HepG2 (cell line): ENCODE data around the gene ARHGEF12. TPM values are rescaled to one million over a fixed set of nuclear protein-coding genes. Genes with fewer than 3 reads are reported as not detected.
A peak's percentile ranks its signal among the peaks of the same experiment; 100 is the strongest.

Experiments
- CCDC6 ChIP-seq: sonication (generic); formaldehyde crosslinking; IDR thresholded peaks from 2 replicates; pipeline ENCODE4 v1.8.1; 2022; ENCODE audit warnings: mild to moderate bottlenecking, missing genetic modification reagents, moderate library complexity
- GLI4 ChIP-seq: sonication (generic); formaldehyde crosslinking; IDR thresholded peaks from 2 replicates; pipeline ENCODE4 v1.5.1; 2020; ENCODE audit warnings: missing genetic modification reagents, mild to moderate bottlenecking, moderate library complexity, borderline replicate concordance
- GZF1 ChIP-seq: sonication (generic); formaldehyde crosslinking; IDR thresholded peaks from 2 replicates; pipeline ENCODE4 v1.5.1; 2020; ENCODE audit warnings: mild to moderate bottlenecking, missing genetic modification reagents
- JARID2 ChIP-seq: sonication (generic); formaldehyde crosslinking; IDR thresholded peaks from 2 replicates; pipeline ENCODE4 v1.8.1; 2023; ENCODE audit warnings: missing genetic modification reagents, inconsistent platforms; ENCODE audit not compliant: insufficient replicate concordance
- NFYC ChIP-seq: IDR thresholded peaks from 2 replicates; pipeline ENCODE4 v1.6.1; 2016; ENCODE audit warnings: missing genetic modification reagents, missing compliant biosample characterization
- PRMT3 ChIP-seq: sonication (generic); formaldehyde crosslinking; IDR thresholded peaks from 2 replicates; pipeline ENCODE4 v1.8.1; 2022; ENCODE audit warnings: low read depth, mild to moderate bottlenecking, moderate library complexity, missing genetic modification reagents, borderline replicate concordance
- SAP130 ChIP-seq: IDR thresholded peaks from 2 replicates; pipeline ENCODE4 v1.6.1; 2016; ENCODE audit warnings: low read depth
- ZNF136 ChIP-seq: sonication (generic); formaldehyde crosslinking; IDR thresholded peaks from 2 replicates; pipeline ENCODE4 v1.8.1; 2022; ENCODE audit warnings: low read depth, mild to moderate bottlenecking, moderate library complexity, missing genetic modification reagents
- ZNF292 ChIP-seq: sonication (generic); formaldehyde crosslinking; IDR thresholded peaks from 2 replicates; pipeline ENCODE4 v1.8.1; 2022; ENCODE audit warnings: mild to moderate bottlenecking, low read depth, missing genetic modification reagents, borderline replicate concordance
- ZNF367 ChIP-seq: sonication (generic); formaldehyde crosslinking; IDR thresholded peaks from 2 replicates; pipeline ENCODE4 v1.4.0; 2020; ENCODE audit warnings: missing genetic modification reagents, borderline replicate concordance
- polyA plus RNA-seq, 8 experiments: library from polyadenylated mRNA; depleted of rRNA in 3 of 8; stranded (reverse) in 7 of 8; unstranded in 1 of 8; fragments of >200 nt; fragmentation: Illumina TruSeq in 4 of 8; extraction: Trizol in 4 of 8; gene quantifications; 2 replicates each; pipeline versions ENCODE4 v1.2.1 to v1.2.3, GENCODE V29; 2011 to 2016; ENCODE audit warnings: low read depth in 4 of 8, missing spikeins in 1 of 8, mixed read lengths in 1 of 8; ENCODE audit not compliant: insufficient read depth in 1 of 8
- total RNA-seq, 5 experiments: library from RNA; depleted of rRNA; stranded (reverse); fragments of >200 nt; fragmentation: Illumina TruSeq; extraction: Trizol; gene quantifications; 2 replicates each; pipeline ENCODE4 v1.2.3, GENCODE V29; 2016; ENCODE audit warnings: low read depth in 1 of 5
- TF ChIP-seq, protein P1 (sequence below): sonication (generic); formaldehyde crosslinking; IDR thresholded peaks from one replicate; pipeline ENCODE4 v1.5.1; 2020; ENCODE audit warnings: mild to moderate bottlenecking, missing genetic modification reagents; ENCODE audit errors: not compliant biosample characterization
- TF ChIP-seq, protein P2 (sequence below): sonication (generic); formaldehyde crosslinking; IDR thresholded peaks from 2 replicates; pipeline ENCODE4 v1.5.0; 2020; ENCODE audit warnings: mild to moderate bottlenecking, missing genetic modification reagents, borderline replicate concordance
- TF ChIP-seq, protein P3 (sequence below): sonication (generic); formaldehyde crosslinking; IDR thresholded peaks from 2 replicates; pipeline ENCODE4 v1.5.0; 2020; ENCODE audit warnings: mild to moderate bottlenecking, low read depth, missing genetic modification reagents, borderline replicate concordance

ARHGEF12 gene
- total and polyA plus RNA-seq, 2 of the 13 experiments (the other 11 are each of a cell fraction or from before 2014, with no cell fraction given): 17.9 to 54.4 TPM

DNA sequence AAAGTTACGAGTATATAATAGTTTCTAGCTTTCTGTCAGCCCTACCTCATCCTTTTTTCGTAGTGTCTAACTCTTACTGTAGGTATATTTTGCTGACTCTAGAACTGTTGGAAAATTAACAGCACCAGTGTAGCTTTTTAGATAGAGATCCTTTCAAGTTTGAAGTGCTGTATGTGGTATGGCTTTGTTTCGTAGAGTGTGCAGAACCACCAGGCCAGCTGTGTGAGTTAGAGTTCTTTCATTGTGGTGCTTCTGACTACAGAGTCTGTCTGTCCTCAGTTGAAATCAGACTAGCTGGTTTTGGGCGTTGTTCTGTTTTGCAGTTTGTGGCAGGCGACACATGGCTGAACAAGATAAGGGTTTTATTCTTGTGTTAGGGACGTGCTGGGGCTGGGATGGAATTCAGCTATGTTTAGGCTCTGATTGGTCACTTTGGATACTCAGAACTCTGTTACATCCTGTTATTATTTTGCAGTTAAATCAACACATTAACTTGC is 3.2 kb downstream of the ARHGEF12 start (continued):
- TF ChIP-seq, protein P1, sequence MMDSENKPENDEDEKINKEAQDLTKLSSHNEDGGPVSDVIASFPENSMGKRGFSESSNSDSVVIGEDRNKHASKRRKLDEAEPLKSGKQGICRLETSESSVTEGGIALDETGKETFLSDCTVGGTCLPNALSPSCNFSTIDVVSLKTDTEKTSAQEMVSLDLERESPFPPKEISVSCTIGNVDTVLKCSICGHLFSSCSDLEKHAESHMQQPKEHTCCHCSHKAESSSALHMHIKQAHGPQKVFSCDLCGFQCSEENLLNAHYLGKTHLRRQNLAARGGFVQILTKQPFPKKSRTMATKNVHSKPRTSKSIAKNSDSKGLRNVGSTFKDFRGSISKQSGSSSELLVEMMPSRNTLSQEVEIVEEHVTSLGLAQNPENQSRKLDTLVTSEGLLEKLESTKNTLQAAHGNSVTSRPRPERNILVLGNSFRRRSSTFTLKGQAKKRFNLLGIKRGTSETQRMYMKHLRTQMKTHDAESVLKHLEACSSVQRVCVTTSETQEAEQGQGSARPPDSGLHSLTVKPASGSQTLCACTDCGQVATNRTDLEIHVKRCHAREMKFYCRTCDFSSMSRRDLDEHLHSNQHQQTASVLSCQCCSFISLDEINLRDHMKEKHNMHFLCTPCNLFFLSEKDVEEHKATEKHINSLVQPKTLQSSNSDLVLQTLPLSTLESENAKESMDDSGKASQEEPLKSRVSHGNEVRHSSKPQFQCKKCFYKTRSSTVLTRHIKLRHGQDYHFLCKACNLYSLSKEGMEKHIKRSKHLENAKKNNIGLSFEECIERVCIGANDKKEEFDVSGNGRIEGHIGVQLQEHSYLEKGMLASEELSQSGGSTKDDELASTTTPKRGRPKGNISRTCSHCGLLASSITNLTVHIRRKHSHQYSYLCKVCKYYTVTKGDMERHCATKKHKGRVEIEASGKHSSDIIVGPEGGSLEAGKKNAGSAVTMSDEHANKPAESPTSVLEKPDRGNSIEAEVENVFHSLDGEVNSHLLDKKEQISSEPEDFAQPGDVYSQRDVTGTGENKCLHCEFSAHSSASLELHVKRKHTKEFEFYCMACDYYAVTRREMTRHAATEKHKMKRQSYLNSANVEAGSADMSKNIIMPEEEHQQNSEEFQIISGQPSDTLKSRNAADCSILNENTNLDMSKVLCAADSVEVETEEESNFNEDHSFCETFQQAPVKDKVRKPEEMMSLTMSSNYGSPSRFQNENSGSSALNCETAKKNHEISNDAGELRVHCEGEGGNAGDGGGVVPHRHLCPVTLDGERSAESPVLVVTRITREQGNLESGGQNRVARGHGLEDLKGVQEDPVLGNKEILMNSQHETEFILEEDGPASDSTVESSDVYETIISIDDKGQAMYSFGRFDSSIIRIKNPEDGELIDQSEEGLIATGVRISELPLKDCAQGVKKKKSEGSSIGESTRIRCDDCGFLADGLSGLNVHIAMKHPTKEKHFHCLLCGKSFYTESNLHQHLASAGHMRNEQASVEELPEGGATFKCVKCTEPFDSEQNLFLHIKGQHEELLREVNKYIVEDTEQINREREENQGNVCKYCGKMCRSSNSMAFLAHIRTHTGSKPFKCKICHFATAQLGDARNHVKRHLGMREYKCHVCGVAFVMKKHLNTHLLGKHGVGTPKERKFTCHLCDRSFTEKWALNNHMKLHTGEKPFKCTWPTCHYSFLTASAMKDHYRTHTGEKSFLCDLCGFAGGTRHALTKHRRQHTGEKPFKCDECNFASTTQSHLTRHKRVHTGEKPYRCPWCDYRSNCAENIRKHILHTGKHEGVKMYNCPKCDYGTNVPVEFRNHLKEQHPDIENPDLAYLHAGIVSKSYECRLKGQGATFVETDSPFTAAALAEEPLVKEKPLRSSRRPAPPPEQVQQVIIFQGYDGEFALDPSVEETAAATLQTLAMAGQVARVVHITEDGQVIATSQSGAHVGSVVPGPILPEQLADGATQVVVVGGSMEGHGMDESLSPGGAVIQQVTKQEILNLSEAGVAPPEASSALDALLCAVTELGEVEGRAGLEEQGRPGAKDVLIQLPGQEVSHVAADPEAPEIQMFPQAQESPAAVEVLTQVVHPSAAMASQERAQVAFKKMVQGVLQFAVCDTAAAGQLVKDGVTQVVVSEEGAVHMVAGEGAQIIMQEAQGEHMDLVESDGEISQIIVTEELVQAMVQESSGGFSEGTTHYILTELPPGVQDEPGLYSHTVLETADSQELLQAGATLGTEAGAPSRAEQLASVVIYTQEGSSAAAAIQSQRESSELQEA (CRISPR knock-in tag): no peak
- TF ChIP-seq, protein P2, sequence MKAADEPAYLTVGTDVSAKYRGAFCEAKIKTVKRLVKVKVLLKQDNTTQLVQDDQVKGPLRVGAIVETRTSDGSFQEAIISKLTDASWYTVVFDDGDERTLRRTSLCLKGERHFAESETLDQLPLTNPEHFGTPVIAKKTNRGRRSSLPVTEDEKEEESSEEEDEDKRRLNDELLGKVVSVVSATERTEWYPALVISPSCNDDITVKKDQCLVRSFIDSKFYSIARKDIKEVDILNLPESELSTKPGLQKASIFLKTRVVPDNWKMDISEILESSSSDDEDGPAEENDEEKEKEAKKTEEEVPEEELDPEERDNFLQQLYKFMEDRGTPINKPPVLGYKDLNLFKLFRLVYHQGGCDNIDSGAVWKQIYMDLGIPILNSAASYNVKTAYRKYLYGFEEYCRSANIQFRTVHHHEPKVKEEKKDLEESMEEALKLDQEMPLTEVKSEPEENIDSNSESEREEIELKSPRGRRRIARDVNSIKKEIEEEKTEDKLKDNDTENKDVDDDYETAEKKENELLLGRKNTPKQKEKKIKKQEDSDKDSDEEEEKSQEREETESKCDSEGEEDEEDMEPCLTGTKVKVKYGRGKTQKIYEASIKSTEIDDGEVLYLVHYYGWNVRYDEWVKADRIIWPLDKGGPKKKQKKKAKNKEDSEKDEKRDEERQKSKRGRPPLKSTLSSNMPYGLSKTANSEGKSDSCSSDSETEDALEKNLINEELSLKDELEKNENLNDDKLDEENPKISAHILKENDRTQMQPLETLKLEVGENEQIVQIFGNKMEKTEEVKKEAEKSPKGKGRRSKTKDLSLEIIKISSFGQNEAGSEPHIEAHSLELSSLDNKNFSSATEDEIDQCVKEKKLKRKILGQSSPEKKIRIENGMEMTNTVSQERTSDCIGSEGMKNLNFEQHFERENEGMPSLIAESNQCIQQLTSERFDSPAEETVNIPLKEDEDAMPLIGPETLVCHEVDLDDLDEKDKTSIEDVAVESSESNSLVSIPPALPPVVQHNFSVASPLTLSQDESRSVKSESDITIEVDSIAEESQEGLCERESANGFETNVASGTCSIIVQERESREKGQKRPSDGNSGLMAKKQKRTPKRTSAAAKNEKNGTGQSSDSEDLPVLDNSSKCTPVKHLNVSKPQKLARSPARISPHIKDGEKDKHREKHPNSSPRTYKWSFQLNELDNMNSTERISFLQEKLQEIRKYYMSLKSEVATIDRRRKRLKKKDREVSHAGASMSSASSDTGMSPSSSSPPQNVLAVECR (CRISPR knock-in tag): peak; percentile 19; the same call in 1 of the 2 replicates
- TF ChIP-seq ZNF136 (no peak), NFYC (CRISPR knock-in tag) (0 out of 2 replicates have a peak, but pooled peaks have one; percentile 18), PRMT3 (CRISPR knock-in tag) (no peak), GZF1 (peak; percentile 70; the same call in 1 of the 2 replicates), JARID2 (no peak), GLI4 (no peak), ZNF292 (peak; percentile 63; the same call in 1 of the 2 replicates), SAP130 (CRISPR knock-in tag) (peak; percentile 68), ZNF367 (CRISPR knock-in tag) (no peak), CCDC6 (CRISPR knock-in tag) (0 out of 2 replicates have a peak, but pooled peaks have one; percentile 27)
- TF ChIP-seq, protein P3, sequence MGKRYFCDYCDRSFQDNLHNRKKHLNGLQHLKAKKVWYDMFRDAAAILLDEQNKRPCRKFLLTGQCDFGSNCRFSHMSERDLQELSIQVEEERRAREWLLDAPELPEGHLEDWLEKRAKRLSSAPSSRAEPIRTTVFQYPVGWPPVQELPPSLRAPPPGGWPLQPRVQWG (CRISPR knock-in tag): no peak
